T-helper 17 cell (primary cell): ENCODE measurements around the gene HID1. TPM values are rescaled to one million over a fixed set of nuclear protein-coding genes. Genes with fewer than 3 reads are reported as not detected.
A peak's percentile ranks its signal among the peaks of the same experiment; 100 is the strongest.

ENCODE experiments used
- ATAC-seq: fragments of 150-1000 bp; cut with Tn5 transposase; 2 replicates; pipeline ENCODE4 v1.10.0; 2021; ENCODE audit warnings: mild to moderate bottlenecking, moderate library complexity
- DNase-seq, 3 donors: peaks; one replicate each; pipeline versions ENCODE4 v3.0.0 to v3.0.0-alpha.2; 2020 to 2021
- H3K9me3 ChIP-seq: one replicate; pipeline ENCODE4 v1.7.0; 2013; ENCODE audit warnings: low read length, mild to moderate bottlenecking; ENCODE audit not compliant: control insufficient read depth, poor library complexity, severe bottlenecking
- H3K27ac Mint-ChIP-seq: one replicate; pipeline ENCODE4 v1.8.0; 2022; ENCODE audit warnings: mild to moderate bottlenecking, moderate library complexity, mixed read lengths
- H3K27me3 Mint-ChIP-seq: one replicate; pipeline ENCODE4 v1.8.0; 2022; ENCODE audit warnings: mixed read lengths
- H3K36me3 Mint-ChIP-seq: one replicate; pipeline ENCODE4 v1.8.0; 2022; ENCODE audit warnings: low read depth, mixed read lengths
- H3K4me1 Mint-ChIP-seq: one replicate; pipeline ENCODE4 v1.8.0; 2022; ENCODE audit warnings: mild to moderate bottlenecking, mixed read lengths
- H3K4me3 Mint-ChIP-seq: one replicate; pipeline ENCODE4 v1.8.0; 2022; ENCODE audit warnings: mild to moderate bottlenecking, moderate library complexity, mixed read lengths
- total RNA-seq, 4 donors: library from RNA in 2 of 4; stranded (reverse) in 2 of 4; gene quantifications; one replicate each; pipeline ENCODE4 v1.2.3 and lab custom pipeline; 2022 to 2026

Gene HID1
- total RNA-seq, 2 donors from 2014 or later = 10.6 to 14.9 TPM

DNA sequence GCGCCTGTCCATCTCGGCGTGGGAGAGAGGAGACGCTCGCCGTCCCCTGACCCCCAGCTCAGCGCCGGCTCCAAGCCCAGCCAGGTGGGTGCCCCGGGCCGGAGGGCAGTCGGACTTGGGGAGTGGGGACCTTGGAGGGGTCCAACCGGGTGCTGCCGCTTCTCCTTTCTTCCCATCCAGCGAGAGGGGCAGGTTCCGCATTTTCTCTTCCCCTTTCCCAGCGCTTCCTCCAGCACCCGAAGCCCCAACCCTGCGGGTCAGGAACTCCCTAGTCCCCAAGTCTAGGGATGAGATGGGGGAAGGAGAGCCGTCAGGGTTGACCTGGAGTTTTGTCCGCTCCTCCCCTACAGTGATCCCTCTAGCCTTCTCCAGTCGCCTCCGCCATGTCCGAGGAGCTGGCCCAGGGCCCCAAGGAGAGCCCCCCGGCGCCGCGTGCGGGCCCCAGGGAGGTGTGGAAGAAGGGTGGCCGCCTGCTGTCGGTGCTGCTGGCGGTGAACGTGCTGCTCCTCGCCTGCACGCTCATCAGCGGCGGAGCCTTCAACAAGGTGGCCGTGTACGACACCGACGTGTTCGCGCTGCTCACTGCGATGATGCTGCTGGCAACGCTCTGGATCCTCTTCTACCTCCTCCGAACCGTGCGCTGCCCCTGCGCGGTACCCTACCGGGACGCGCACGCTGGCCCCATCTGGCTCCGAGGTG lies 48.2 kb downstream of the HID1 start, which contains the start of gene OTOP2:
OTOP2 (plus strand) TSS at position 24 of the 699 bp plus-strand sequence; CDS start at position 384, 360 bp downstream.
- peaks cover 10% of the 10 kb centered on the region for H3K4me1 Mint-ChIP-seq
- ATAC-seq = no peak
- peaks cover 66% of the 10 kb centered on the region for H3K27me3 Mint-ChIP-seq

DNA sequence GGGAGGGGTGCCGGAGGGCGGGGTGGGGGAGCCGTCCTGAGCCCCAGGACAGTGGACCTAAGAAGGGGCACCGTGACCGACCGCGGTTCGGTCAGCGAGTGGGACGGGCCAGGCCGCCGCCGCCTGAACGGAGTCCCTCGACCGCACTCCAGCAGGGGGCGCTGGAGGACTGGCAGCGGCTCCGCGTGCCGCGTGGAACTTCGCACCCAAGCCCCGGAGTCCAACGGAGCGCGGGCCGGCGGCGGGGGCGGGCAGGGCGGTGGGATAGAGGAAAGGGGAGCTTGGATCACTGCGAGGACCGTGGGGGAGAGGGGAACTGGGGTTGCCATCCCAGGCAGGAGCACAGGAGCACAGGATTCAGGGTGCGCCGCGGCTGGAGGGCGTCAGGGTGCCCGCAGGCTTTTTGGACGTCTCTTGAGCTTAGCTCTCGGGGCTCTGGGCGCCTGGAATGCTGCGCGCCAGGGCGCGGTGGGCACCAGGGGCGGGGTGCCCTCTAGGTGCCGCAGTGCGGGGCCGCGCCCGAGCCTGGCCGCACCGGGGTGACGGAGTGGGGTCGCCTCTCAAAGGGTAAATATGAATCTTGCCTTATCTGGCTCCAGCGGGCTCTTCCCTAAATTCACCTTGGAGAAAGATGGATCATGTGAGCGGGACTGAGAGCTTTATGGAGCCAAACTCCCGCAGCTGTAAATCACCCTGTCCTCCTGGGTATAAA lies 48.9 kb downstream of the HID1 start:
- H3K9me3 ChIP-seq = no peaks in the 10 kb centered on the region
- DNase-seq (peak; percentile 52 to 78 (median 69)), ATAC-seq (peak; percentile 80)
- Mint-ChIP-seq H3K4me3 (peak overlapping the region; percentile 60), H3K27me3 (peaks cover 62% of the 10 kb centered on the region), H3K4me1 (peaks cover 8% of the 10 kb centered on the region), H3K36me3 (peaks cover 3% of the 10 kb centered on the region), H3K27ac (no peak overlapping the region)

More for the DNA sequence above, 48.2 kb downstream of the HID1 start, which contains the start of gene OTOP2:
- Mint-ChIP-seq H3K27ac (no peak within 1 kb of the TSS), H3K36me3 (peaks cover 5% of the 10 kb centered on the region), H3K4me3 (peak within 1 kb of the TSS; percentile 60)
- no peaks in the 10 kb centered on the region for H3K9me3 ChIP-seq
- no peak for DNase-seq

DNA sequence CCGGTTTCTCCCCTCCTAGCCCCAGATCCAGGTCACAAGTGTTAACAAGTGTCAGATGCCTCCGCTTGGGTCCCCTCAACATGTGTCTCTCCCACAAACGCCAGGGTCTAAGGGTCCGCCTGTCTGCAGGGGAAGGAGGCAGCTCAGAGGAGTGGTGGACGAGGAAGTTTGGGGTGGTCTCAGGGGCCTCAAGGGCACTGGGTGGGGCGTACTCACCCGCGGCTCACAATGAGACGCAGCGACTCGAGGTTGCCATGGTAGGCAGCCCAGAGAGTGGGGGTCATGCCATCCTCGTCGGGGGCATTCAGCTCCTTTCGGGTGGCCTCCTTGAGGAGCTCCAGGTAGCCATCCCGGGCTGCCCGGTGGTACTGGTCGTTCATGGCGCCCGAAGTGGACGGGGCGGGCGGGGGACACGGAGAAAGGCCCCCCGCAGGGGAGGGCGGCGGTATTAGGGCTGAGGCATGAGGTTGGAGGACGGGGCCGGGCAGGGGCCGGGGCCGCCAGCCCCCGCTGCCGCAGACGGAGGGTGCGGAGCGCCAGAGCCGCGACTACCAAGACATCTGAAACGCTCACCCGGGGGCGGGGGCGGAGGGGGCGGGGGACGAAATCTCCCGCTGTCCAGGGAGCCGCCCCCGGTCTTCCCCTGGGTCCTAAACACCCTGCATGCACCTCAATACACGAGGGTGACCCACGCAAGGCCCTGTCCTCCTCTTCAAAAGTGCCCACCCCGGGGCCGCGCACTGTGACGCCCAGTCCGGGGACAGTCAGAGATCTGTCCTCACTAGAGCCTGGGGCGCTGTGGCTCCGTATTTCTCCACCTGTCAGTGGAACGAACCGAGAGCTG lies 49.6 kb downstream of the HID1 start, which contains the start of gene USH1G:
USH1G (minus strand) TSS at position 562 of the 844 bp plus-strand sequence; CDS start at position 380, 182 bp downstream.
- Mint-ChIP-seq H3K4me3 (peak within 1 kb of the TSS; percentile 73), H3K4me1 (peaks cover 8% of the 10 kb centered on the region), H3K27ac (no peak within 1 kb of the TSS), H3K27me3 (peaks cover 55% of the 10 kb centered on the region), H3K36me3 (peaks cover 3% of the 10 kb centered on the region)
- ATAC-seq = peak; percentile 44
- no peaks in the 10 kb centered on the region for H3K9me3 ChIP-seq
- no peak for DNase-seq

DNA sequence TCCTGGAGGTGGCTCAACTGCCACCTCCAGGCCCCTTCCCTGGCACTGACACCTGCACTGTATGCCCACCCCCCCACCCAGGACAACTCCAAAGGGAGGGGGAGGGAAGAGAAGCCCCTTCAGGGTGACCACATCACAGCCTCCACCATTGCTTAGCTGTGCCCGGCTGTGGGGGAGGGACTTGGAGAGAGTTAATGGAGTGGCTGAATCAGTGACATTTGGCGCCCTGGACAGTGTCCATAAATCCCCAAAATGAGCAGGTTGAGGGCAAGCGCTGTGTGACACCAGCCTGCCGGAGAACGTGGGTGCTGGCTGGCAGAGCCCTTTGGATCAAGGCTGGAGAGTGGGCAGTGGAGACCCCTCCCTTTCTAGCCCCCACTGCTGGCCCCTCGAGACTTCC lies 50.4 kb downstream of the HID1 start:
- Mint-ChIP-seq H3K4me1 (peaks cover 8% of the 10 kb centered on the region), H3K36me3 (peaks cover 3% of the 10 kb centered on the region), H3K27ac (no peak overlapping the region), H3K27me3 (peaks cover 49% of the 10 kb centered on the region), H3K4me3 (peak overlapping the region; percentile 73)
- no peaks in the 10 kb centered on the region for H3K9me3 ChIP-seq
- no peak for ATAC-seq
- DNase-seq = no peak

DNA sequence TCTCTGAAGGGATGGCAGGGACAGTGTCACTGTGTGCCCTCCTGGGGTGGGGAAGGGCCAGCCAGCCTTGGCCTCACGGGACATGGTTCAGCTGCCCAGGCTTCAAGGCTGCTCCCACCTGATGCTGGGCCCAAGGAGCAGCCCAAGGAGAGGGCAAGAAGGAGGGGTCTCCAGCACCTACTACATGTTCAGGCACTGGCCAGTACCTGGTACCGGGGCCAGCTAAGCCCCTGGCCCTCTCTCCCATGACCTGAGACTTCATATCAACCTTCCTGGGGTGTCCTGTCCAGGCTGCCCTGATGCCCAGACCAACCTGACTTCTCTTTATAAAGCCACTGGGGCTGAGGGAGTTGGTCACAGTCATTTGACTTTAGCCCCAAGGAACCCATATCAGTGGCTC lies 50.8 kb downstream of the HID1 start:
- H3K27ac Mint-ChIP-seq = no peak overlapping the region
- peaks cover 51% of the 10 kb centered on the region for H3K27me3 Mint-ChIP-seq
- H3K36me3 Mint-ChIP-seq = peaks cover 3% of the 10 kb centered on the region

DNA sequence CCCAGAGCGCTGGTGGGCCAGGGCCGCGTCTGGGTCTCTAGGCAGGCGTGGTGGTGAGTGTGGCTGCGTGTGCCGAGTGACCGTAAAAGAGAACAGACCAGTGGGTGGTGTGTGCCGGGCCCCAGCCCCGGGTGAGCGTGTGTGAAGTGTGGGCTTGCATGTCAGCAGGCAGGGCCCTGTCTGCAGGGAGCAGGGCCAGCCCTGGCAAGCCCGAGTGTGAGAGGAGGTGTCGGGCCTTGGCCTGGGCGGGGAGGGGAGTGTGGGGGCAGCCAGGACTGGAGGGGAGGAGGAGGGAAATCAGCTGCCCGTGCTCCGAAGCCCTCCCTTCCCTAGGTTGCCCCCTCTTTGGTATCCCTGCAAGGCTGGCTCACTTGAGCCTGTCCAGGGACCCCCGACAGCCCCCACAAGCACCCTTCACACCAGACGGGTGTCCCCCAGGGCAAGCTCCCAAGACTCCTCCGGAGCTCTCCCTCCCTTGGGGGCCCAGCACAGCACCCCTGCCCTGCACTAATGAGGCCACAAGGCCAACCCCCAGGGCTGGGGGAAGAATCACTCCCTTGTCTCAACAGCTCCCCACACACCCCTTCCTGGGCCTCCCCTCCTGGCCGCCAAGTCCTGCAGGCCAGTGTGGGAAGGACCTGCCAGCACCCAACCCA lies 51.4 kb downstream of the HID1 start:
- no peak overlapping the region for H3K4me3 Mint-ChIP-seq
- no peaks in the 10 kb centered on the region for H3K9me3 ChIP-seq
- ATAC-seq (no peak), DNase-seq (no peak)
- H3K27ac Mint-ChIP-seq = no peak overlapping the region
- H3K27me3 Mint-ChIP-seq = peaks cover 51% of the 10 kb centered on the region
- H3K4me1 Mint-ChIP-seq = peaks cover 8% of the 10 kb centered on the region
- H3K36me3 Mint-ChIP-seq = peaks cover 2% of the 10 kb centered on the region

More for the DNA sequence above, 50.8 kb downstream of the HID1 start:
- Mint-ChIP-seq H3K4me1 (peaks cover 8% of the 10 kb centered on the region), H3K4me3 (no peak overlapping the region)
- H3K9me3 ChIP-seq = no peaks in the 10 kb centered on the region
- DNase-seq (no peak), ATAC-seq (no peak)

DNA sequence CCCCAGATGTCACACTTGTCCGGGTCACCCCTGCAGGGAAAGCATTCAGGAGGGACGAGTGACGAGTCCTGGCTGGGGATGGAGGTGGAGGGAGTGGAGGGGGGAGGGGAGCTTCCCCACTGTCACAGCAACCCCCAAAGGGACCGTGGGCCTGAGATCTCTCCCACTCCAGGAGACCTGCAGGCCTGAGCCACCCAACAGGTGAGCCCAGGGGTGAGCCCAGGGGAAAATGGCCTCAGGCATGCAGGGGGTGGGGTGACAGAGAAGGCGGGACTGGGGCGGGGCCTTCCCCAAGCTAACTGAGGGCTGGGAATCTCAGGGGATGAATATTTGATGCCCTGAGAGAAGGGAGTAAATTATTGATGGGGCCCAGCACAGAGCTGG lies 51.9 kb downstream of the HID1 start:
- ATAC-seq (no peak), DNase-seq (no peak)
- peaks cover 51% of the 10 kb centered on the region for H3K27me3 Mint-ChIP-seq
- no peak overlapping the region for H3K27ac Mint-ChIP-seq
- H3K4me1 Mint-ChIP-seq = peaks cover 10% of the 10 kb centered on the region
- peaks cover 2% of the 10 kb centered on the region for H3K36me3 Mint-ChIP-seq
- no peak overlapping the region for H3K4me3 Mint-ChIP-seq
- H3K9me3 ChIP-seq = no peaks in the 10 kb centered on the region

DNA sequence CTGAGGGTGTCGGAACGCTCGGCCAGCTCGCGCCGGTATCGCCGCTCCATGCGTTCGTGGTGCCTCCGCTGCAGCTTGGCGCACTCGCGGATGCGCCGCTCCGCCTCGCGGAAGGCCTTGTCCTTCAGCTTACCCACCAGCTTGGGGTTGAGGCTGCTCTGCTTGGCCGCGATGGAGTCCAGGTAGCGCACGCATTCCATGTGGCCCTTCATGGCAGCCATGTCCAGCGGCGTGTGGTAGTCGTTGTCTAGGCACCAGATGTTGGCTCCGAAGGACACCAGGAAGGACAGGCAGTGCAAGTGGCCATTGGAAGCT lies 52.3 kb downstream of the HID1 start:
- H3K4me1 Mint-ChIP-seq = peaks cover 10% of the 10 kb centered on the region
- ATAC-seq (no peak), DNase-seq (no peak)
- no peaks in the 10 kb centered on the region for H3K9me3 ChIP-seq
- no peak overlapping the region for H3K27ac Mint-ChIP-seq
- H3K27me3 Mint-ChIP-seq = peaks cover 48% of the 10 kb centered on the region
- no peak overlapping the region for H3K4me3 Mint-ChIP-seq
- peaks cover 2% of the 10 kb centered on the region for H3K36me3 Mint-ChIP-seq

DNA sequence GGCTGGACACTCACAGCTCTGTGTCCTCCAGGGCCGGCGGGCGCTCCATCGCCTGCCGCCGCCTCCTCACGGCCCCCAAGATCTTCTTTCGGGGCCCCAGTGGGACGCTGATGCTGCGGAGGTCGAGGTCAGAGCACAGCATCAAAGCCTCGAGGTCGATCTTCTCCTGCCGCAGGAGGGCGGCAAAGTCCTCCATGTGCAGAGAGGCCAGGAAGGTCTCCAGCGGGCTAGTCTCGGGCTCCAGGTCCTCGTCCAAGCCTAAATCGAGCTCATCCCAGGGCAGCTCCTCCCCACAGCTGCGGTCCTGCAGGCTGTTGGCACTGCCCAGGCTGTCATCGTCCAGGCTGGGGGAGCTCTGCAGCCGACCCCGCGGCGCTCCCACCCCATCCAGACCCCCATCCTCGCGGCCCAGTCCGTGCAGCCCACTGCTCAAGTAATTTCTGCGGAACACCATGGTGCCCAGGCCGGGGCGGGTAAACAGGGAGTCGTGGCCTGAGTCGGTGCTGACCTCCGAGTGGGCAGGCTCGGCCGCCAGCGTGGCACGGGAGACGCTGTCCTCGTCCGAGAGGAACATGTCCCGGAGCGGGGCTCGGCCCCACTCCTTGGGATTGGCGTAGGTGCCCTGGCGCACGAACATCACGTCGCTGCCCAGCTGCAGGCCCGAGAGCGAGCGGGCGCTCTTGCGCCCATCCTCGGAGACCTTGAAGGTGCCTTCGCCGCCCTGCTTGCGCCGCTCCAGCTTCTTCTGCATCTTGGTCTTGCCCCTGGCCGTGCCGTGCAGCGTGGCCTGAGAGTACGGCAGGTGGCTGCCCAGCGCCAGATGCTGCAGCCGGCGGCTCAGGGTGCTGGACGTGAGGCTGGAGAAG lies 52.9 kb downstream of the HID1 start:
- peaks cover 42% of the 10 kb centered on the region for H3K27me3 Mint-ChIP-seq
- ATAC-seq = no peak
- H3K27ac Mint-ChIP-seq = no peak overlapping the region
- H3K4me1 Mint-ChIP-seq = peaks cover 9% of the 10 kb centered on the region
- no peak for DNase-seq
- peaks cover 2% of the 10 kb centered on the region for H3K36me3 Mint-ChIP-seq
- no peaks in the 10 kb centered on the region for H3K9me3 ChIP-seq
- H3K4me3 Mint-ChIP-seq = no peak overlapping the region

DNA sequence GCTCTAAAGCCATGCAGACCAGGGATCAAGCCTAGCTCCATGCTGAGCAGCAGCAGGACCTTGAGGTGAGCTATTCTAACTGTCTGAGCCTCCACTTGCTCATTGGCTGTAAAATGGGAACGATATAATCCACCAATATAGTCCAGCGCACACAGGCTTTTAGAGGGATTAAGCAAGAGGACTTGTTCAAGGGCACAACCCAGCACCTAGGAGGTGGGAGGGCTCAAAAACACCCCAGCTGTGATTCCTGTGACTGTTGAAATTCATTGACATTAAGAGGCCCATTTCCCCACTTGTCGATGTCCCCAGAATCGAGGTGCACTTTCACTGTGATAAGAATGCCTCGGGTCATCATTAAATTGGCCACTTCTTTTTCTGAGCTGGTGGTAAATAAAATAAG lies 53.7 kb downstream of the HID1 start:
- no peak for DNase-seq
- Mint-ChIP-seq H3K36me3 (no peaks in the 10 kb centered on the region), H3K4me1 (peaks cover 4% of the 10 kb centered on the region), H3K27ac (no peak overlapping the region), H3K27me3 (peaks cover 37% of the 10 kb centered on the region), H3K4me3 (no peak overlapping the region)
- H3K9me3 ChIP-seq = no peaks in the 10 kb centered on the region
- ATAC-seq = no peak

DNA sequence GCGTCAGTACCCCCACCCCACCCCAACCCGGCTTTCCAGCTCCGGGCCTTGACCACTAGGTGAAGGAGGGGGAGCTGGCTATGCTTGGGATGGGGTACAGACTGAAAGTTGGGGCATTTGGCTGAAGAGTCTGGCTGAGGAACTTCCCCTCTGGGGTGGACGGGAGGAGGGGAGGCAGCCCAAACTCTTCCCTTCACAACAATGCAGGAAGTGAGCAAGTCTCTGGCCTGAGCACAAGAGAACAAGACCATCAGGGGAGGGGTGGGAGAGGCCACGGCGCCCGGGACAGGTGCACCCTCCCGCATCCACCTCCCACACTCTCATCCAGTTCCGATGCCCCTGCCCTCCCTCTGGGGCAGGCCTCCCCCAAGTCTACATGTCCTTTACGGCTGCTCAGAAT lies 55.1 kb downstream of the HID1 start:
- Mint-ChIP-seq H3K4me1 (peaks cover 2% of the 10 kb centered on the region), H3K27ac (no peak overlapping the region), H3K36me3 (no peaks in the 10 kb centered on the region), H3K27me3 (peaks cover 34% of the 10 kb centered on the region), H3K4me3 (no peak overlapping the region)
- no peak for ATAC-seq
- no peaks in the 10 kb centered on the region for H3K9me3 ChIP-seq
- no peak for DNase-seq

DNA sequence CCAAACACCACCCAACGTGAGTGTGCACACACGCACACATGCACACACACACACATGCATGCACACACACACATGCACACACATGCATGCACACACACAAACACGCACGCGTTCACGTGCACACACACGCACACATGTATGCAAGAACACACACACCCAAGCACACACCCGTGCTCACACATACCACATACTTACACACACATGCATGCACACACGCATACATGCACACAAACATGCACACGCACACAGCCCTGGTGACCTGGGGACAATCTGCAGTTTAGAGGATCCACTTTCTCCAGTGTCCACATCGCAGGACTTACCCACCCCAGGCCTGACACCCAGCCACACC lies 55.7 kb downstream of the HID1 start:
- ATAC-seq (no peak), DNase-seq (no peak)
- H3K9me3 ChIP-seq = no peaks in the 10 kb centered on the region
- H3K4me1 Mint-ChIP-seq = peaks cover 2% of the 10 kb centered on the region
- H3K27ac Mint-ChIP-seq = no peak overlapping the region
- H3K27me3 Mint-ChIP-seq = peaks cover 31% of the 10 kb centered on the region
- no peak overlapping the region for H3K4me3 Mint-ChIP-seq
- no peaks in the 10 kb centered on the region for H3K36me3 Mint-ChIP-seq
